Astrocyte (in vitro differentiated cells and primary cell): Measurements from ENCODE around the gene FRMD8.

Experiments used
- CTCF ChIP-seq: IDR thresholded peaks from 2 replicates; pipeline ENCODE4 v1.5.1; 2011; ENCODE audit warnings: low read depth, mild to moderate bottlenecking, inconsistent platforms, low read length, moderate library complexity; ENCODE audit not compliant: insufficient read depth
- EZH2 ChIP-seq: IDR thresholded peaks from 2 replicates; pipeline ENCODE4 v1.6.1; 2012; ENCODE audit warnings: mild to moderate bottlenecking, low read length, inconsistent platforms; ENCODE audit not compliant: insufficient read depth

GRCh38 chr11:65418681-65419459, 32.4 kb downstream of the FRMD8 start:
- TF ChIP-seq CTCF (no peak), EZH2 (no peak)
